Cardiac fibroblast (primary cell): Measurements from ENCODE around the gene C1orf232.

ENCODE experiments used
- DNase-seq, 2 donors: peaks; one replicate each; pipeline versions ENCODE4 v3.0.0 to v3.0.0-alpha.2; 2010; ENCODE audit warnings: low read depth in 2 of 2
- H3K4me3 ChIP-seq, 2 donors: replicated peaks in 1 of 2; 1 replicate in 1 of 2; 2 replicates in 1 of 2; pipeline ENCODE4 v1.5.1; 2011; ENCODE audit warnings: low read depth in 2 of 2, low read length in 2 of 2, mild to moderate bottlenecking in 2 of 2, moderate library complexity in 1 of 2
- CTCF ChIP-seq: IDR thresholded peaks from one replicate; pipeline ENCODE4 v1.5.1; 2011; ENCODE audit warnings: low read depth, mild to moderate bottlenecking, low read length, inconsistent platforms

The C1orf232 gene

GRCh38 chr1:26168410-26169197 lies at the start of gene C1orf232:
Gene C1orf232 (minus strand): TSS chr1:26168963. CDS start chr1:26168499, 464 bp downstream.
- DNase-seq: no peak
- peak within 1 kb of the TSS; percentile 78 to 93 for H3K4me3 ChIP-seq
- no peak for TF ChIP-seq CTCF

- no peak overlapping the region for H3K4me3 ChIP-seq
- no peak for TF ChIP-seq CTCF
Observed at GRCh38 chr1:26215246-26215645, 46.5 kb upstream of the C1orf232 start.

GRCh38 chr1:26213335-26213905 lies 44.7 kb upstream of the C1orf232 start:
- DNase-seq: no peak
- H3K4me3 ChIP-seq: no peak overlapping the region
- TF ChIP-seq CTCF: no peak

More at GRCh38 chr1:26215246-26215645, 46.5 kb upstream of the C1orf232 start:
- no peak for DNase-seq

- no peak for TF ChIP-seq CTCF
- H3K4me3 ChIP-seq: no peak overlapping the region
- DNase-seq: no peak
Observed at GRCh38 chr1:26212726-26213125, 44.0 kb upstream of the C1orf232 start.

GRCh38 chr1:26210147-26210870 lies 41.5 kb upstream of the C1orf232 start:
- no peak for DNase-seq
- no peak for TF ChIP-seq CTCF
- H3K4me3 ChIP-seq: no peak overlapping the region

- no peak overlapping the region for H3K4me3 ChIP-seq
- no peak for DNase-seq
- no peak for TF ChIP-seq CTCF
Observed at GRCh38 chr1:26203642-26204318, 35.0 kb upstream of the C1orf232 start.
